Measurements from ENCODE around the gene DENND5A.

Gene DENND5A

DNA sequence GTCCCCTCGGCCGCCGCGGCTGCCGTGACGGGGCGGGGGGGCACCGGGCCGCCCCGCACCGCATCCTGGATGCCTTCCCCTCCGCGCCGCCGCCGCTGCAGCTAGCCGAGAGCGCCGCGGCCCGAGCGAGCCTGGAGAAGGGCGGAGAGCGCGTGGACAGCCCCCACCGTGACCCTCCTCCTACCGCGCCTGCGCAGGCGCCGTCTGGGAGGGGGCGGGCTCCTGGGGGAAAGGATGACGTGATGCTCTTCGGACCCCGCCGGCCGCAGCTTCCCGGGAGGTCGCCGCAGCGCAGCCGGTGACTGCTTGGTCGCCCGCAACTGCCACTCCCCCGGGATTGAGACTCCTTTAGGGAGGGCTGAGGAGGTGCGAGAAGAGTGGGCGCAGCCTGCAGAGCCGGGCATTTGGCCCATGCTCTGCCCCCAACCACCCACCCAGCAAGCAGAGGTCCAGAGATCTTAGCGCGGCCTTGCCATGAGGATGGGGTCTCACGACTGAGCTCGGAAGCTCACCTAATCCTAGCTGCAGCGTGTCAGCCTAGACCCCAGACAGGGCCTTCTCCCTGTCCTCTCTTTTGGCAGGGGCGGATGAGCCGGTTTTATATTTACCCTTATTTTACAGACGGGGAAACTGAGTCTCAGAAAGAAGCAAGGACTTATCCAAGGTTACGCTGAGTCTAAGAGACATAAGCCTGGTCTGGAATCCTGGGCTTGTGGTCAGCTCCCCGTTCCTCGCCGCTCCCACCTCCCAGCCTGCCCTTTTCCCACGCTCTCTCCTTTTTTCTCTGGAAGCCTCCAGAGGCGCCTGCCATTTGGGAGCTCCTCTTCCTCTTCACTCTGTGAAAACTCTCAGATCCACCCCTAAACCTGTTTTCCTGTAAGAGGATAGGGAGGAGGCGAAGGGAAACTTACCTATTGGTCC is at the start of gene DENND5A:
TSS of gene DENND5A (minus strand) at position 140 of the 921 bp plus-strand sequence. CDS start 281 bp downstream, outside the sequence.
- peak; percentile 86 for DNase-seq

GRCh38 chr11:9314291-9315077 is 49.3 kb upstream of the DENND5A start, which contains the start of gene TMEM41B:
Gene TMEM41B (minus strand): TSS chr11:9314593. CDS start chr11:9314441, 152 bp downstream.
- peak; percentile 100 for DNase-seq

DNA sequence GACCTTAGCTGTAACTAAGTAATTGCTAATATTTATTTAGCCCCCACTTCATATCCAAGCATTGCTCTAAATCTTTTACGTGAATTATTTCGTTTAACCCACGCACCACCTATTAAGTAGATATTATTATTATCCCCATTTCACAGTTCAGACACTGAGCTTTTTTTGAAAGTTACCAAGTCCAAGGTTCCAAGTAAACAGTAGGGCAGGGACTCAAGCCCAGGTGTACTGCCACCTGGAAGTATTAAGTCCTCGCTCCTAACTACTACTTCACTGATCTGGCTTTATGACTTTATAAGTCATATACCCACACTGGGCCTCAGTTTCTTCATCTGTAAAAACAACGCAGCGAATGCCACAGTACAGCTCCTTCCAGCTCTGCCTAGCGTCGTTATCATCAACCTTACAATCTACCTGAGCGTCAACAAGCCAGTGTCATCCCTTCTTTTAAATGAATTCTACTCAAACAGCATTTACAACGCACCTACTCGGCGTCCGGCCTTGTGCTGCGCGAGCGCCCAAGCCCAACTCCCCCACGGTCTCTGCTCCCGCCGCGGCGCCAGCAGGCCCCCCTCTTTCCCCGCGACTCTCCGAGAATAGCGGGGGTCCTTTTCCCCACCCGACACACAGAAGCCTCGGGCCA is 48.6 kb upstream of the DENND5A start:
- peak; percentile 72 for DNase-seq

DNA sequence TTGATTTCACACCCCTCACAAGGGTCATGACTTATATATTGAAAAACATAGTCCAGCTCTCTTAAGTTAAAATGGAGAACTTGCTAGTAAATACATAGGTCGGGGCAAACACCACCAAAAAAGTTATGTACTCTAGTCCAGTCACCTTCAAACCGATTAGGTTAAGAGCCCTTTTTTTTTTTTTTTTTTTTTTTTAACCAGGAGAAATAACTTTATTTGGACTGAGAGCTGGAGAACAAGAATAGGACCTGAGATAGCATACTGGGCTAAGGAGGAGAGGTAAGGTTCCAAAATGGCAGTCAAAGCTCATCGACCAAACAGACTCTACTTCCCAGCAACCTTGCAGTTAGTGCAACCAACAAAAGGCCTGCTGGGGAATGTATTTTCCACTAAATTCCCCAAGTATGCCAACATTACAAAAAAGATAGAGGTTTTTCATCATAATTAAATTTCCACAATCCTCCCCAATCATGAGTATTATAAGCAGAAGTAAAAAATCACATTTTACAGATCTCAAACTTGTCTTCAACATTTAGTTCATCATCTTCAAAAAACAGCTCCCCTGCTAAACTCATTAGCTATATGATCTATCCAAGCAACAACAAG is 45.4 kb upstream of the DENND5A start:
- no peak for DNase-seq

DNA sequence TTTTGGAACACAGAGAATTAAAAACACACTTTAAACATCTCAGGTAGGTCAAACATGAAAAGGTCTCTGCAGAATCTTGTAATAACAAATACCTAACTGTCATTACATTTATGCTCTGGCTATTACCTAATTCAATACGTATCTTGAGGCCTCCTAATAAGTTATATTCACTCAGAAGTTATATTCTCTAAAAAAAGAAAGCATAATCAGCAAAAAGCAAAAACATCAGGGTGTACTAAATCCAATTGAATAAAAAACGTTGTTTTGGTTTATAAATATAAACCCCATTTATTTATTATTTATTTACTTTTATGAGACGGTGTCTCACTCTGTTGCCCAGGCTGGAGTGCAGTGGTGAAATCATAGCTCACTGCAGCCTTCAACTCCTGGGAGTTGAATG is 39.0 kb upstream of the DENND5A start:
- no peak for DNase-seq

DNA sequence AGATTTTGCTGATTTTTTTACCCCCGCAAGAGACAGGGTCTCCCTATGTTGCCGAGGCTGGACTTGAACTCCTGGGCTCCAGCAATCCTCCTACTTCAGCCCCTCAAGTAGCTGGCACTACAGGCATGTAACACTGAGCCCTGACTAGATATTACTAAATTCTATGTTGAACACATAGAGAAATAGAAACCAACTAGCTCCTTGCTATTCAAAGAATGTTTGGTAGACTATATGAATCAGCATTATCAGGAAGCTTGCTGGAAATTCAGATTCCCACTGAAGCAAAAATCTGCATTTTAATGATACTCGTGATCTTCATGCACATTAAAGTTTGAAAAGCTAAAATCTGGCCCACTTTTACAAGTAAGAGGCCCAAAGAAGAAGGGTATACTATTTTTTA is 37.3 kb upstream of the DENND5A start:
- no peak for DNase-seq

GRCh38 chr11:9301720-9302119 is 36.6 kb upstream of the DENND5A start:
- DNase-seq: no peak

GRCh38 chr11:9293646-9294045 is 28.5 kb upstream of the DENND5A start:
- DNase-seq: no peak

- no peak for DNase-seq
These were observed 20.9 kb upstream of the DENND5A start for GRCh38 chr11:9285850-9286587.

GRCh38 chr11:9280655-9281301 is 15.6 kb upstream of the DENND5A start:
- peak; percentile 76 for DNase-seq

GRCh38 chr11:9277176-9277575 is 12.0 kb upstream of the DENND5A start:
- DNase-seq: no peak

DNA sequence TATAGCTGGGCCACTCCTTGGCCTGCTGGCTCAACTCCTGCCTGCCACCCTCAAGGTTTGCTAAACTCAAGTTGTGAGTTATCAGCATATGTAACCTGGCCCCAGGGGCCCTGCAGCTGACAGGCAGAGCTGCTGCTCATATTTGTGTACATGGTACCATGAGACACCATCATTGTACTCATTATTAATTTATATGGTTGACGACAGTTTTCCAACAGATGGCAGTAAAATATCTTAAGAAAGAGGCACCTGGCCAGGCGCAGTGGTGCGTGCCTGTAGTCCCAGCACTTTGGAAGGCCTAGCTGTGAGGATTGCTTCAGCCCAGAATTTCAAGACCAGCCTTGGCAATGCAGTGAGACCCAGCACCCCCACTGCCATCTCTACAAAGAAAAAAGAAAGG is 11.4 kb upstream of the DENND5A start:
- DNase-seq: no peak

GRCh38 chr11:9274499-9275258 is 9.5 kb upstream of the DENND5A start:
- DNase-seq: no peak

GRCh38 chr11:9273376-9274336 is 8.5 kb upstream of the DENND5A start:
- DNase-seq: no peak

- DNase-seq: no peak
These were observed 4.4 kb upstream of the DENND5A start for GRCh38 chr11:9269492-9270013.

DNA sequence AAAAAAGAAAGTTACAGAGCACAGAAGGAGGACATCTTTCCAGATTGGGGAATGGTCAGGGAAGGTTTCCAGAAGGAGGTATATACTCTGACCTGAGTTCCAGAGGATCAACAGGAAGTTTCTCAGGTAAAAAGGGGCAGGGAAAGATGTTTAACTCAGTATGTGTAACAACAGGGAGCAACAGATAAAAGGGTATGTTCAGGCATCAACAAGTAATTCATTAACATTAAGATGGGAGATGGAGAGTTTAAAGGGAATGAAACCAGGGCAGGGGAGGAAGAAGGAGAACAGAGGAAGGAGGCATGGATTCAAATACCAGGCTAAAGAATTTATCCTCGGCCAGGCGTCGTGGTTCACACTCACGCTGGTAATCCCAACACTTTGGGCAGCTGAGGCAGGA is 2.5 kb upstream of the DENND5A start:
- DNase-seq: no peak

DNA sequence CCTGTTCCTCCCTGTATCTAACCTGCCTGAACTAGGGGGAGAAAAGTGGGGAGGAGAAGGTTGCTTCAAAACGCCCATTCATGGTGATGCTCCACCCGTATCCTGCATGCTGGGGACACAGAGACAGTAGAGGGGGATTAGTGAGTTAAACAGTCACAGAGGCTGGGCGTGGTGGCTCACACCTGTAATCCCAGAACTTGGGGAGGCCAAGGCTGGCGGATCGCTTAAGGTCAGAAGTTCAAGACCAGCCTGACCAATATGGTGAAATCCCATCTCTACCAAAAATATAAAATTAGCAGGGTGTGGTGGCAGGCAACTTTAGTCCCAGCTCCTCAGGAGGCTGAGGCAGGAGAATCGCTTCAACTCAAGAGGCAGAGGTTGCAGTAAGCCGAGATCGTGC is 1.8 kb upstream of the DENND5A start:
- DNase-seq: no peak

GRCh38 chr11:9266132-9266736 is 1.1 kb upstream of the DENND5A start:
- DNase-seq: no peak

Data from activated effector memory CD4-positive, alpha-beta T cell treated with anti-CD3 and anti-CD28 coated beads, Interleukin-2, amount 50 U/mL, for 16 hours (primary cell).